Ramos (cell line): ENCODE data around the gene ZBTB42.
"Not testable (repeated sequence)": the region's sequence is repeated elsewhere in the genome, so short reads cannot be mapped to it uniquely, and the experiment has no call there.

Experiments
- in situ Hi-C: fragments of 300-500 bp; cut with MboI; formaldehyde crosslinking; loops from one replicate; pipeline ENCODE4 v1.14.3; 2022; ENCODE audit warnings: low sequenced_read_pairs; ENCODE audit not compliant: unreplicated experiment

The ZBTB42 gene

GRCh38 chr14:104826189-104826860 is 25.4 kb downstream of the ZBTB42 start:
- in situ Hi-C loops = no loop called here

- in situ Hi-C loops = no loop called here
These were observed 25.9 kb downstream of the ZBTB42 start for GRCh38 chr14:104826861-104827176.

- in situ Hi-C loops = no loop called here
These were observed 26.5 kb downstream of the ZBTB42 start for GRCh38 chr14:104827177-104828055.

- in situ Hi-C loops = no loop called here
These were observed 29.9 kb downstream of the ZBTB42 start for GRCh38 chr14:104830781-104831180.

- in situ Hi-C loops = not testable (repeated sequence)
These were observed 35.5 kb downstream of the ZBTB42 start for GRCh38 chr14:104836171-104836935.

- in situ Hi-C loops = no loop called here
These were observed 40.8 kb downstream of the ZBTB42 start for GRCh38 chr14:104841730-104842129.

GRCh38 chr14:104843006-104843405 is 42.1 kb downstream of the ZBTB42 start:
- in situ Hi-C loops = no loop called here

GRCh38 chr14:104843442-104844305 is 42.8 kb downstream of the ZBTB42 start:
- in situ Hi-C loops = no loop called here

- in situ Hi-C loops = no loop called here
These were observed 43.6 kb downstream of the ZBTB42 start for GRCh38 chr14:104844306-104845032.

GRCh38 chr14:104845033-104845666 is 44.2 kb downstream of the ZBTB42 start:
- in situ Hi-C loops = no loop called here

GRCh38 chr14:104845834-104846441 is 45.0 kb downstream of the ZBTB42 start:
- in situ Hi-C loops = no loop called here

GRCh38 chr14:104852280-104852663 is 51.4 kb downstream of the ZBTB42 start:
- in situ Hi-C loops = no loop called here
